ENCODE results near the gene ZFP64. TPM values are rescaled to one million over a fixed set of nuclear protein-coding genes. Genes with fewer than 3 reads are reported as not detected.
A peak's percentile ranks its signal among the peaks of the same experiment; 100 is the strongest.
"Not testable (repeated sequence)": the region's sequence is repeated elsewhere in the genome, so short reads cannot be mapped to it uniquely, and the experiment has no call there.

ZFP64 gene
- total RNA-seq, 3 donors from 2014 or later (not counting 1 experiment from before 2014, with no cell fraction given) = 11.7 to 14.8 (median 13.9) TPM

GRCh38 chr20:52193886-52194545 is 2.4 kb upstream of the ZFP64 start:
- Mint-ChIP-seq H3K9me3 (no peaks in the 10 kb centered on the region), H3K36me3 (no peaks in the 10 kb centered on the region), H3K4me3 (no peak overlapping the region), H3K27me3 (ENCODE audit: low read depth in 2 of 2) (no peaks in the 10 kb centered on the region), H3K4me1 (peaks cover 16 to 21% of the 10 kb centered on the region in 2 donors), H3K27ac (no peak overlapping the region)
- intact Hi-C loops (cut with micrococcal nuclease) = no loop called here
- Histone ChIP-seq H3K27ac (ENCODE audit: low read length) (no peak overlapping the region), H3K36me3 (ENCODE audit: control insufficient read depth, insufficient read depth, low read length) (no peaks in the 10 kb centered on the region), H3K27me3 (ENCODE audit: control insufficient read depth, insufficient read depth, low read length) (no peaks in the 10 kb centered on the region), H3K9me3 (ENCODE audit: control insufficient read depth, insufficient read depth, low read length) (no peaks in the 10 kb centered on the region), H3K4me3 (ENCODE audit: low read length) (no peak overlapping the region), H3K4me1 (ENCODE audit: control insufficient read depth, insufficient read depth, low read length) (peaks cover 14% of the 10 kb centered on the region)
- TF ChIP-seq, protein P1, sequence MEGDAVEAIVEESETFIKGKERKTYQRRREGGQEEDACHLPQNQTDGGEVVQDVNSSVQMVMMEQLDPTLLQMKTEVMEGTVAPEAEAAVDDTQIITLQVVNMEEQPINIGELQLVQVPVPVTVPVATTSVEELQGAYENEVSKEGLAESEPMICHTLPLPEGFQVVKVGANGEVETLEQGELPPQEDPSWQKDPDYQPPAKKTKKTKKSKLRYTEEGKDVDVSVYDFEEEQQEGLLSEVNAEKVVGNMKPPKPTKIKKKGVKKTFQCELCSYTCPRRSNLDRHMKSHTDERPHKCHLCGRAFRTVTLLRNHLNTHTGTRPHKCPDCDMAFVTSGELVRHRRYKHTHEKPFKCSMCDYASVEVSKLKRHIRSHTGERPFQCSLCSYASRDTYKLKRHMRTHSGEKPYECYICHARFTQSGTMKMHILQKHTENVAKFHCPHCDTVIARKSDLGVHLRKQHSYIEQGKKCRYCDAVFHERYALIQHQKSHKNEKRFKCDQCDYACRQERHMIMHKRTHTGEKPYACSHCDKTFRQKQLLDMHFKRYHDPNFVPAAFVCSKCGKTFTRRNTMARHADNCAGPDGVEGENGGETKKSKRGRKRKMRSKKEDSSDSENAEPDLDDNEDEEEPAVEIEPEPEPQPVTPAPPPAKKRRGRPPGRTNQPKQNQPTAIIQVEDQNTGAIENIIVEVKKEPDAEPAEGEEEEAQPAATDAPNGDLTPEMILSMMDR (IDR thresholded peaks at IDR 0.05) = no peak
- DNase-seq (no peak), ATAC-seq (no peak)
- WGBS (ENCODE audit: insufficient coverage) = 87% methylated on average over 9 of the region's 9 CpGs

- Mint-ChIP-seq H3K4me3 (peak overlapping the region; percentile 83), H3K9me3 (no peaks in the 10 kb centered on the region), H3K27me3 (ENCODE audit: low read depth in 2 of 2) (no peaks in the 10 kb centered on the region), H3K4me1 (peaks cover 16 to 21% of the 10 kb centered on the region in 2 donors), H3K27ac (peak overlapping the region; percentile 74 to 90), H3K36me3 (no peaks in the 10 kb centered on the region)
- H3K27ac ChIP-seq (ENCODE audit: low read length) = no peak overlapping the region
- DNase-seq (no peak), ATAC-seq (no peak)
- H3K9me3 ChIP-seq (ENCODE audit: control insufficient read depth, insufficient read depth, low read length) = no peaks in the 10 kb centered on the region
- no CpG with 5 or more reads among the region's 1 CpG for WGBS (ENCODE audit: insufficient coverage)
- H3K4me3 ChIP-seq (ENCODE audit: low read length) = no peak overlapping the region
- peaks cover 14% of the 10 kb centered on the region for H3K4me1 ChIP-seq (ENCODE audit: control insufficient read depth, insufficient read depth, low read length)
- intact Hi-C loops (cut with micrococcal nuclease) = no loop called here
- H3K27me3 ChIP-seq (ENCODE audit: control insufficient read depth, insufficient read depth, low read length) = no peaks in the 10 kb centered on the region
- TF ChIP-seq, protein P1 (IDR thresholded peaks at IDR 0.05) = no peak
- no peaks in the 10 kb centered on the region for H3K36me3 ChIP-seq (ENCODE audit: control insufficient read depth, insufficient read depth, low read length)
Measured at GRCh38 chr20:52193133-52193532, 1.6 kb upstream of the ZFP64 start.

- ATAC-seq; intact Hi-C loops (cut with micrococcal nuclease); H3K4me3 ChIP-seq (ENCODE audit: low read length); H3K27me3 Mint-ChIP-seq (ENCODE audit: low read depth in 2 of 2); DNase-seq; H3K27me3 ChIP-seq (ENCODE audit: control insufficient read depth, insufficient read depth, low read length); H3K36me3 ChIP-seq (ENCODE audit: control insufficient read depth, insufficient read depth, low read length); H3K36me3 Mint-ChIP-seq; H3K9me3 Mint-ChIP-seq; H3K9me3 ChIP-seq (ENCODE audit: control insufficient read depth, insufficient read depth, low read length): not testable (repeated sequence)
- Histone ChIP-seq H3K27ac (ENCODE audit: low read length) (peak overlapping the region; percentile 67), H3K4me1 (ENCODE audit: control insufficient read depth, insufficient read depth, low read length) (peaks cover 14% of the 10 kb centered on the region)
- Mint-ChIP-seq H3K27ac (peak overlapping the region; percentile 74 to 90), H3K4me3 (peak overlapping the region; percentile 83), H3K4me1 (peaks cover 16 to 21% of the 10 kb centered on the region in 2 donors)
- WGBS (ENCODE audit: insufficient coverage) = 100% methylated on average over 1 of the region's 2 CpGs
Measured at GRCh38 chr20:52192719-52193007, 1.1 kb upstream of the ZFP64 start.

GRCh38 chr20:52191916-52192718 is 538 bp upstream of the ZFP64 start:
- H3K4me1 Mint-ChIP-seq = peaks cover 16 to 21% of the 10 kb centered on the region in 2 donors
- under 1% methylated on average over 61 of the region's 61 CpGs for WGBS (ENCODE audit: insufficient coverage)
- no peaks in the 10 kb centered on the region for H3K36me3 Mint-ChIP-seq
- ATAC-seq = peak; percentile 32 to 45 (median 39)
- Histone ChIP-seq H3K27me3 (ENCODE audit: control insufficient read depth, insufficient read depth, low read length) (no peaks in the 10 kb centered on the region), H3K4me1 (ENCODE audit: control insufficient read depth, insufficient read depth, low read length) (peaks cover 14% of the 10 kb centered on the region), H3K36me3 (ENCODE audit: control insufficient read depth, insufficient read depth, low read length) (no peaks in the 10 kb centered on the region), H3K4me3 (ENCODE audit: low read length) (peak overlapping the region; percentile 91), H3K9me3 (ENCODE audit: control insufficient read depth, insufficient read depth, low read length) (no peaks in the 10 kb centered on the region), H3K27ac (ENCODE audit: low read length) (peak overlapping the region; percentile 67)
- TF ChIP-seq, protein P1 (IDR thresholded peaks at IDR 0.05) = no peak
- peak in 1 of 2 donors; percentile 74 for DNase-seq
- peak overlapping the region; percentile 74 to 90 for H3K27ac Mint-ChIP-seq
- intact Hi-C loops (cut with micrococcal nuclease) = no loop called here
- peak overlapping the region; percentile 94 for H3K4me3 Mint-ChIP-seq
- H3K27me3 Mint-ChIP-seq (ENCODE audit: low read depth in 2 of 2) = no peaks in the 10 kb centered on the region
- no peaks in the 10 kb centered on the region for H3K9me3 Mint-ChIP-seq
